ENCODE measurements around the gene C1RL. TPM values are rescaled to one million over a fixed set of nuclear protein-coding genes. Genes with fewer than 3 reads are reported as not detected.

The C1RL gene
- total RNA-seq, 4 donors from 2014 or later, result 39.6 to 261 (median 65.0) TPM

DNA sequence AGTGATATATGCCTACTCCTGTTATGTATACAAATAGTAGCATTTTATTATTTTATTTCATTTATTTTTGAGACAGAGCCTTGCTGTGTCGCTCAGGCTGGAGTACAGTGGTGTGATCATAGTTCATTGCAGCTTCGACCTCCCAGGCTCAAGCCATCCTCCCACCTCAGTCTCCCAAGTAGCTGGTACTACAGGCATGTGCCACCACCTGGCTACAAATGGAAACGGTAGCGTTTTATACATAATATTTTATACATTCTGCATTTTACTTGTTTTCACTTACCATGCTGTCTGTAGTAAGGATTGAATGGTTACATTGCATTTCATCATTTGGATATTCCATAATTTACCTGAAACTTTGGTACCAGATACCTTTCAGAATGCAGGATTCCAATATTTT, 30.9 kb downstream of the C1RL start:
- intact Hi-C loops (cut with DNase I; ENCODE audit: low total_unique reads), result no loop called here
- peaks cover 0 to 11% (median 6%) of the 10 kb centered on the region in 4 donors for H3K4me1 ChIP-seq
- 42 to 51% methylated on average over 4 of the region's 4 CpGs for WGBS, 2 donors (ENCODE audit: low coverage in 1 of 2)
- no peak for DNase-seq
- H3K9me3 ChIP-seq, result no peaks in the 10 kb centered on the region
- in situ Hi-C loops (cut with MboI; ENCODE audit: low pct_ligation_motif_present in 1 of 4, low pct_unique_long_range_greater_than_20kb in 1 of 4, low sequenced_read_pairs in 3 of 4), result no loop called here
- no peaks in the 10 kb centered on the region for H3K36me3 ChIP-seq
- H3K27ac ChIP-seq, result no peak overlapping the region
- TF ChIP-seq, protein P1, sequence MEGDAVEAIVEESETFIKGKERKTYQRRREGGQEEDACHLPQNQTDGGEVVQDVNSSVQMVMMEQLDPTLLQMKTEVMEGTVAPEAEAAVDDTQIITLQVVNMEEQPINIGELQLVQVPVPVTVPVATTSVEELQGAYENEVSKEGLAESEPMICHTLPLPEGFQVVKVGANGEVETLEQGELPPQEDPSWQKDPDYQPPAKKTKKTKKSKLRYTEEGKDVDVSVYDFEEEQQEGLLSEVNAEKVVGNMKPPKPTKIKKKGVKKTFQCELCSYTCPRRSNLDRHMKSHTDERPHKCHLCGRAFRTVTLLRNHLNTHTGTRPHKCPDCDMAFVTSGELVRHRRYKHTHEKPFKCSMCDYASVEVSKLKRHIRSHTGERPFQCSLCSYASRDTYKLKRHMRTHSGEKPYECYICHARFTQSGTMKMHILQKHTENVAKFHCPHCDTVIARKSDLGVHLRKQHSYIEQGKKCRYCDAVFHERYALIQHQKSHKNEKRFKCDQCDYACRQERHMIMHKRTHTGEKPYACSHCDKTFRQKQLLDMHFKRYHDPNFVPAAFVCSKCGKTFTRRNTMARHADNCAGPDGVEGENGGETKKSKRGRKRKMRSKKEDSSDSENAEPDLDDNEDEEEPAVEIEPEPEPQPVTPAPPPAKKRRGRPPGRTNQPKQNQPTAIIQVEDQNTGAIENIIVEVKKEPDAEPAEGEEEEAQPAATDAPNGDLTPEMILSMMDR (IDR thresholded peaks at IDR 0.05), result no peak
- no peak for TF ChIP-seq EP300 (IDR thresholded peaks at IDR 0.05; ENCODE audit: low read depth)
- TF ChIP-seq POLR2AphosphoS5 (IDR thresholded peaks at IDR 0.05), result no peak
- TF ChIP-seq POLR2A (IDR thresholded peaks at IDR 0.05), result no peak
- H3K27me3 ChIP-seq, result no peaks in the 10 kb centered on the region
- no peak overlapping the region for H3K4me3 ChIP-seq

DNA sequence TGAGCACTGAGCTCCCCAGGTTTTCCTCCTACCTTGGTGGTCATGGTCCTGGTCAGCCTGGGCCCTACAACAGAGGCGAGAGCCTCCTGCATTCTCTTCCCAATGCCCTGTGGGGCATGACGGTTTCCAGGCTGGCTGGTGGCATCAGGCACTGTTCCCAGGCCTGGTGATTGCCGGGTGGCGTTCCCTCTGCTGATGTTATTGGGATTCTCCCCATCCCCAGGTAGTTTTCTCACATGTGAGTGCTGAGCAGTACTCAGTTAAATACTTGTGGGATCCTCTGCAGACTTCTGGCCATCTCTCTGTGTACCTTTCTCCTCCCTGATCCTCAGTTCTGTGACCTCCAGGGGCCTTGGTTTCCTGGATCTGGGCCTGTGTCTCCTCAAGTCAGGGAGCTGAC, 32.5 kb downstream of the C1RL start:
- Histone ChIP-seq H3K27ac (no peak overlapping the region), H3K27me3 (no peaks in the 10 kb centered on the region), H3K36me3 (no peaks in the 10 kb centered on the region), H3K4me1 (peaks cover 0 to 11% (median 6%) of the 10 kb centered on the region in 4 donors), H3K9me3 (no peaks in the 10 kb centered on the region), H3K4me3 (no peak overlapping the region)
- intact Hi-C loops (cut with DNase I; ENCODE audit: low total_unique reads) (no loop called here), in situ Hi-C loops (cut with MboI; ENCODE audit: low pct_ligation_motif_present in 1 of 4, low pct_unique_long_range_greater_than_20kb in 1 of 4, low sequenced_read_pairs in 3 of 4) (no loop called here)
- DNase-seq, result no peak
- WGBS, 2 donors (ENCODE audit: low coverage in 1 of 2), result 80 to 88% methylated on average over 1 to 4 of the region's 4 CpGs
- TF ChIP-seq POLR2AphosphoS5 (IDR thresholded peaks at IDR 0.05) (no peak), POLR2A (IDR thresholded peaks at IDR 0.05) (no peak), EP300 (IDR thresholded peaks at IDR 0.05; ENCODE audit: low read depth) (no peak)
- TF ChIP-seq, protein P1 (IDR thresholded peaks at IDR 0.05), result no peak

DNA sequence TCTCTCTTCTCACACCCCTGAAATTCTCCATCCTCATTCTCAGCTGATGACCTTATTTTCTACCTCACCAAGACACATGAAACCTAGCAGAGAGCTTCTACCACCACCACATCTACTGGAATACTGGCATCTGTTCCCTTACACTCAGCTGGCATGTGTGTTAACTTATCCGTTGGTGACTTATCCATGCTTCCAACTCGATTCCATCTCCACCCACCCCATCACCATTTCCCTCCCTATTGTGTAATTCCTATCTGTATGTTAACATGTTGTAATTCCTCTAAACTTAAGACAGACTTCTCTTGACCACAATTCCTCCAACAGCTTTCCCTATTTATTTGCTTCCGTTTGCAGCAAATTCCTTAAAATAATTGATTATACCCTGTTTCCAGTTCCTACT, 33.1 kb downstream of the C1RL start:
- no peak for TF ChIP-seq POLR2AphosphoS5 (IDR thresholded peaks at IDR 0.05)
- no peak for TF ChIP-seq POLR2A (IDR thresholded peaks at IDR 0.05)
- TF ChIP-seq EP300 (IDR thresholded peaks at IDR 0.05; ENCODE audit: low read depth), result no peak
- TF ChIP-seq, protein P1 (IDR thresholded peaks at IDR 0.05), result no peak
- Histone ChIP-seq H3K27ac (no peak overlapping the region), H3K4me1 (peaks cover 0 to 11% (median 5%) of the 10 kb centered on the region in 4 donors), H3K9me3 (no peaks in the 10 kb centered on the region), H3K4me3 (no peak overlapping the region), H3K36me3 (no peaks in the 10 kb centered on the region), H3K27me3 (no peaks in the 10 kb centered on the region)
- intact Hi-C loops (cut with DNase I; ENCODE audit: low total_unique reads) (no loop called here), in situ Hi-C loops (cut with MboI; ENCODE audit: low pct_ligation_motif_present in 1 of 4, low pct_unique_long_range_greater_than_20kb in 1 of 4, low sequenced_read_pairs in 3 of 4) (no loop called here)
- WGBS, 2 donors (ENCODE audit: low coverage in 1 of 2), result 75 to 100% methylated on average over 1 to 3 of the region's 3 CpGs
- DNase-seq, result no peak

DNA sequence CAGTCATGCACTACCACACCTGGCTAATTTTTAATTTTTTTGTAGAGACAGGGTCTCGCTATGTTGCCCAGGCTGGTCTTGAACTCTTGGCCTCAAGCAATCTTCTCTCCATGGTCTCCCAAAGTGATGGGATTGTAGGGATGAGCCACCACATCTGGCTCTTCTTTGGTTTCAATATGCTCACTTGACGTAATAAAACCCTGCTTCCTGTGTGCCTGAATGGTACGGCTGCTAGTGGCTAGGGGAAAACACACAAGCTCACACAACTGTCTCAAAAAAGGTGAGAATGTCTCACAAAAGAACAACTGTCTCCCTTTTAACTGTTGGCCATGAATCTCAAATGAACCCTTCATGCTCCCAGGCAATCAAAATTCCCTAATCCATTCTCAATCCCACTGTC, 33.5 kb downstream of the C1RL start:
- peaks cover 0 to 11% (median 3%) of the 10 kb centered on the region in 4 donors for H3K4me1 ChIP-seq
- no peak overlapping the region for H3K27ac ChIP-seq
- H3K4me3 ChIP-seq, result no peak overlapping the region
- no peaks in the 10 kb centered on the region for H3K27me3 ChIP-seq
- no peaks in the 10 kb centered on the region for H3K36me3 ChIP-seq
- H3K9me3 ChIP-seq, result no peaks in the 10 kb centered on the region
- TF ChIP-seq POLR2AphosphoS5 (IDR thresholded peaks at IDR 0.05), result no peak
- TF ChIP-seq POLR2A (IDR thresholded peaks at IDR 0.05), result no peak
- TF ChIP-seq, protein P1 (IDR thresholded peaks at IDR 0.05), result no peak
- no peak for TF ChIP-seq EP300 (IDR thresholded peaks at IDR 0.05; ENCODE audit: low read depth)
- 61 to 83% methylated on average over 2 to 3 of the region's 3 CpGs for WGBS, 2 donors (ENCODE audit: low coverage in 1 of 2)
- intact Hi-C loops (cut with DNase I; ENCODE audit: low total_unique reads), result no loop called here
- in situ Hi-C loops (cut with MboI; ENCODE audit: low pct_ligation_motif_present in 1 of 4, low pct_unique_long_range_greater_than_20kb in 1 of 4, low sequenced_read_pairs in 3 of 4), result no loop called here
- DNase-seq, result no peak
